OCI-LY7 (cell line): ENCODE data around the gene SIRT6.
"Not testable (repeated sequence)": the region's sequence is repeated elsewhere in the genome, so short reads cannot be mapped to it uniquely, and the experiment has no call there.

Experiments
- CTCF ChIP-seq: fragments of 200-600 bp; sonication (generic); conservative IDR thresholded peaks from 2 replicates; pipeline ENCODE4 v1.5.1; 2014; ENCODE audit warnings: mild to moderate bottlenecking, antibody characterized with exemption, low read length, moderate library complexity, mixed read lengths
- EZH2phosphoT487 ChIP-seq: fragments of 200-600 bp; sonication (generic); IDR thresholded peaks from 2 replicates; pipeline ENCODE4 v1.6.1; 2018; ENCODE audit warnings: low read depth, borderline replicate concordance, mild to moderate bottlenecking, mixed run types, antibody characterized with exemption, low read length, moderate library complexity, mixed read lengths

- not testable (repeated sequence) for TF ChIP-seq CTCF, EZH2phosphoT487
These were observed 53.3 kb downstream of the SIRT6 start for GRCh38 chr19:4129050-4129449.
